Loucy (cell line): ENCODE data around the gene STRADA.

Experiments
- H2AFZ ChIP-seq: fragments of 200-600 bp; sonication (generic); 2 replicates; pipeline ENCODE4 v1.6.0; 2016; ENCODE audit warnings: antibody characterized with exemption, mild to moderate bottlenecking, low read length, moderate library complexity
- H3F3A ChIP-seq: fragments of 200-600 bp; 2 replicates; pipeline ENCODE4 v1.6.0; 2016; ENCODE audit warnings: antibody characterized with exemption, low read depth, mild to moderate bottlenecking
- H3K27me3 ChIP-seq: fragments of 200-600 bp; sonication (generic); 2 replicates; pipeline ENCODE4 v1.6.1; 2014; ENCODE audit warnings: low read length, mild to moderate bottlenecking; ENCODE audit not compliant: insufficient read depth, poor library complexity, severe bottlenecking
- H3K36me3 ChIP-seq: fragments of 200-600 bp; sonication (generic); 2 replicates; pipeline ENCODE4 v1.6.1; 2016; ENCODE audit warnings: low read length; ENCODE audit not compliant: insufficient read depth
- H3K4me1 ChIP-seq: fragments of 200-600 bp; sonication (generic); 2 replicates; pipeline ENCODE4 v1.5.1; 2014; ENCODE audit warnings: low read length, mild to moderate bottlenecking; ENCODE audit not compliant: insufficient read depth, poor library complexity, severe bottlenecking
- H3K4me2 ChIP-seq: fragments of 200-600 bp; sonication (generic); 2 replicates; pipeline ENCODE4 v1.6.0; 2014; ENCODE audit warnings: antibody characterized with exemption, low read length, low read depth, mild to moderate bottlenecking; ENCODE audit not compliant: poor library complexity, severe bottlenecking
- H3K4me3 ChIP-seq: fragments of 200-600 bp; sonication (generic); 2 replicates; pipeline ENCODE4 v1.5.1; 2014; ENCODE audit warnings: low read length, mild to moderate bottlenecking, mixed read lengths; ENCODE audit not compliant: poor library complexity, severe bottlenecking
- H3K79me2 ChIP-seq: fragments of 200-600 bp; sonication (generic); 2 replicates; pipeline ENCODE4 v1.6.1; 2014; ENCODE audit warnings: low read length; ENCODE audit not compliant: insufficient read depth
- H3K9ac ChIP-seq: fragments of 200-600 bp; sonication (generic); 2 replicates; pipeline ENCODE4 v1.6.0; 2014; ENCODE audit warnings: mild to moderate bottlenecking, low read depth, low read length, moderate library complexity; ENCODE audit not compliant: poor library complexity, severe bottlenecking
- H3K9me2 ChIP-seq: fragments of 200-600 bp; sonication (generic); replicated peaks from 2 replicates; pipeline ENCODE4 v1.6.1; 2016; ENCODE audit warnings: low read depth, low read length, mixed read lengths
- H3K9me3 ChIP-seq: fragments of 200-600 bp; sonication (generic); 2 replicates; pipeline ENCODE4 v1.6.1; 2014; ENCODE audit warnings: mild to moderate bottlenecking, antibody characterized with exemption, low read length, low read depth; ENCODE audit not compliant: insufficient read depth
- H4K20me1 ChIP-seq: fragments of 200-600 bp; sonication (generic); 2 replicates; pipeline ENCODE4 v1.6.0; 2014; ENCODE audit warnings: antibody characterized with exemption, low read length, mild to moderate bottlenecking; ENCODE audit not compliant: insufficient read depth, poor library complexity, severe bottlenecking
- CTCF ChIP-seq: fragments of 200-600 bp; sonication (generic); conservative IDR thresholded peaks from 2 replicates; pipeline ENCODE4 v1.5.1; 2014; ENCODE audit warnings: mild to moderate bottlenecking, antibody characterized with exemption, low read length
- EZH2phosphoT487 ChIP-seq: fragments of 200-600 bp; IDR thresholded peaks from 2 replicates; pipeline ENCODE4 v1.6.1; 2018; ENCODE audit warnings: antibody characterized with exemption, mild to moderate bottlenecking, moderate library complexity, borderline replicate concordance

Gene STRADA

GRCh38 chr17:63774141-63774968 lies 32.8 kb upstream of the STRADA start, which contains the start of gene DDX42:
DDX42 (plus strand) TSS chr17:63774170; CDS start chr17:63787050, 12,880 bp downstream.
- no peaks in the 10 kb centered on the region for H3K9me2 ChIP-seq
- H3K79me2 ChIP-seq = peaks cover 92% of the 10 kb centered on the region
- no peak for TF ChIP-seq EZH2phosphoT487
- no peak for TF ChIP-seq CTCF
- peak within 1 kb of the TSS; percentile 92 for H3K4me3 ChIP-seq
- 0 out of 2 replicates have a peak, but pooled peaks cover 4% of the 10 kb centered on the region for H3F3A ChIP-seq
- no peaks in the 10 kb centered on the region for H3K27me3 ChIP-seq
- peak within 1 kb of the TSS; percentile 96 for H3K9ac ChIP-seq
- peaks cover 56% of the 10 kb centered on the region for H3K4me1 ChIP-seq
- H3K9me3 ChIP-seq = no peaks in the 10 kb centered on the region
- peaks cover 5% of the 10 kb centered on the region; the same call in 1 of the 2 replicates for H3K36me3 ChIP-seq
- H2AFZ ChIP-seq = peak within 1 kb of the TSS; percentile 86
- H3K4me2 ChIP-seq = peak within 1 kb of the TSS; percentile 98
- peaks cover 73% of the 10 kb centered on the region for H4K20me1 ChIP-seq

GRCh38 chr17:63773272-63774140 lies 31.9 kb upstream of the STRADA start, which contains the start of gene CCDC47:
CCDC47 (minus strand) TSS chr17:63773597; CDS start chr17:63766175, 7,422 bp downstream.
- Histone ChIP-seq H3K9me3 (no peaks in the 10 kb centered on the region), H3F3A (0 out of 2 replicates have a peak, but pooled peaks cover 4% of the 10 kb centered on the region), H2AFZ (peak within 1 kb of the TSS; percentile 86), H3K4me3 (peak within 1 kb of the TSS; percentile 92), H3K79me2 (peaks cover 92% of the 10 kb centered on the region), H3K9me2 (no peaks in the 10 kb centered on the region), H3K36me3 (peaks cover 4% of the 10 kb centered on the region; the same call in 1 of the 2 replicates), H3K9ac (peak within 1 kb of the TSS; percentile 96), H3K27me3 (no peaks in the 10 kb centered on the region), H3K4me1 (peaks cover 51% of the 10 kb centered on the region), H3K4me2 (peak within 1 kb of the TSS; percentile 98), H4K20me1 (peaks cover 65% of the 10 kb centered on the region)
- TF ChIP-seq CTCF (no peak), EZH2phosphoT487 (no peak)

- 0 out of 2 replicates have a peak, but pooled peaks cover 4% of the 10 kb centered on the region for H3F3A ChIP-seq
- peaks cover 65% of the 10 kb centered on the region for H4K20me1 ChIP-seq
- peaks cover 51% of the 10 kb centered on the region for H3K4me1 ChIP-seq
Measured at GRCh38 chr17:63772801-63773271, 31.2 kb upstream of the STRADA start.

More at GRCh38 chr17:63772801-63773271, 31.2 kb upstream of the STRADA start:
- Histone ChIP-seq H3K9me3 (no peaks in the 10 kb centered on the region), H3K4me3 (peak overlapping the region; percentile 92), H3K4me2 (peak overlapping the region; percentile 98), H3K27me3 (no peaks in the 10 kb centered on the region), H3K9me2 (no peaks in the 10 kb centered on the region), H3K79me2 (peaks cover 92% of the 10 kb centered on the region), H3K9ac (peak overlapping the region; percentile 96), H3K36me3 (peaks cover under 1% of the 10 kb centered on the region; the same call in 1 of the 2 replicates), H2AFZ (peak overlapping the region; percentile 86)
- no peak for TF ChIP-seq CTCF
- no peak for TF ChIP-seq EZH2phosphoT487
